ENCODE measurements around the gene IL17RC.
"Not testable (repeated sequence)": the region's sequence is repeated elsewhere in the genome, so short reads cannot be mapped to it uniquely, and the experiment has no call there.

IL17RC gene

GRCh38 chr3:9891072-9891622 is 25.8 kb upstream of the IL17RC start:
- DNase-seq (ENCODE audit: extremely low spot score, insufficient read length, low read depth), result no peak
- FAIRE-seq, result peak; percentile 59

DNA sequence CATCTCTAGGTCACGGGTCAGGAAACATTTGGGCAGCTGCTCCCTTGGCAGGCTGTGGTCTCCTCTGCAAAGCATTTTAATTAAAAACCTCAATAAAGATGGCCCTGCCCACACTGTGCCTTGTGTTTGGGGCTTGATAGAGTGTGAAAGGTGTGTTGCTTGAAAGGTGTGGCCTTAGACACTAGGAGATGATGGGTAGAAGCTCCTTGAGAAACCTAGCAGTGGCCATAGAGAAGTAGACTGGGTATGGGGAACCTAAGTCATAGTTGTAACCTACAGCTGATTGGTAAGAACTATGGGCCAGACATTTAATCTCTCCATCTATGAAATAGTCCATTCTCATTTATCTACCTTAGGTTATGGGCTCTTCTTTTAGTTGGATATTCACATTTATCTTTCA is 23.2 kb upstream of the IL17RC start:
- DNase-seq (ENCODE audit: extremely low spot score, insufficient read length, low read depth) (no peak), FAIRE-seq (no peak)

- DNase-seq (ENCODE audit: extremely low spot score, insufficient read length, low read depth); FAIRE-seq: not testable (repeated sequence)
These were observed 21.2 kb upstream of the IL17RC start for GRCh38 chr3:9895715-9896114.

GRCh38 chr3:9896755-9897407 is 20.0 kb upstream of the IL17RC start:
- DNase-seq (ENCODE audit: extremely low spot score, insufficient read length, low read depth); FAIRE-seq: not testable (repeated sequence)

GRCh38 chr3:9897408-9898372 is 19.2 kb upstream of the IL17RC start:
- peak; percentile 56 for FAIRE-seq
- no peak for DNase-seq (ENCODE audit: extremely low spot score, insufficient read length, low read depth)

- no peak for FAIRE-seq
- no peak for DNase-seq (ENCODE audit: extremely low spot score, insufficient read length, low read depth)
These were observed 18.2 kb upstream of the IL17RC start for GRCh38 chr3:9898467-9899241.

- no peak for FAIRE-seq
- DNase-seq (ENCODE audit: extremely low spot score, insufficient read length, low read depth), result no peak
These were observed 17.6 kb upstream of the IL17RC start for GRCh38 chr3:9899289-9899791.

GRCh38 chr3:9900965-9901415 is 15.9 kb upstream of the IL17RC start:
- not testable (repeated sequence) for FAIRE-seq; DNase-seq (ENCODE audit: extremely low spot score, insufficient read length, low read depth)

GRCh38 chr3:9901967-9902366 is 14.9 kb upstream of the IL17RC start:
- no peak for DNase-seq (ENCODE audit: extremely low spot score, insufficient read length, low read depth)
- no peak for FAIRE-seq

DNA sequence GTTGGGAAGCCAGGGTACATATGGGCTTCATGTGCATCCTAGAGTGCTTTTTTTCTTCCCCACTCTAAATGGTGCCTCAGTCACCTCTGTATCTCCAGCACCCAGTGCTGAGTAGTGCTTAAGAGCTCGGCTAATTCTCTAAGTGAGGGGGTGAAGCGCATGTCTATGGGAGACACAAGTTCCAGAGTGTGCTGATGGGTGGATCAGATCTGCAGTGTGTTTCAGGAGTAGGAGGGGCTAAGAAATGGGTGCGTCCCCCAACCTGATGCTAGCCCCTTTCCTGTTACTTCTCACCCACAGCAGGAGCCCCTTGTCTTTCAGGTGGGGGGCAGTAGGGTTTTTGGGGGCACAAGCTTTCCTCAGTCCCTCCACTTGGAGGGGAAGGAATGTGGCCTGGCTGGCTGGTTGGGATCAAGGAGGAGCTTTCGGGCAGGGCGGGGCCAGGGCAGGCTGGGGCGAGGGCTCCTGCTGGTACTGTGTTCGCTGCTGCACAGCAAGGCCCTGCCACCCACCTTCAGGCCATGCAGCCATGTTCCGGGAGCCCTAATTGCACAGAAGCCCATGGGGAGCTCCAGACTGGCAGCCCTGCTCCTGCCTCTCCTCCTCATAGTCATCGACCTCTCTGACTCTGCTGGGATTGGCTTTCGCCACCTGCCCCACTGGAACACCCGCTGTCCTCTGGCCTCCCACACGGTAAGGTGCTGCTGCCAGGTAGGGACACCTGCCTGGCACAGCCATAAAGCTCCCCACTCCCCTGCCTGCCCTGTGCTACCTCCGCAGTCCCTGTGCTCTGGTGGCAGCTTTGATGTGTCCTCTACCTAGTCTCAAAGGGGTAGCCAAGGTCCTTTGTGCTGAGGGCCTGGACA is 14.3 kb upstream of the IL17RC start, which contains the start of gene IL17RE:
IL17RE (plus strand) TSS at position 477 of the 866 bp plus-strand sequence; CDS start at position 562, 85 bp downstream.
- FAIRE-seq (no peak), DNase-seq (ENCODE audit: extremely low spot score, insufficient read length, low read depth) (no peak)

DNA sequence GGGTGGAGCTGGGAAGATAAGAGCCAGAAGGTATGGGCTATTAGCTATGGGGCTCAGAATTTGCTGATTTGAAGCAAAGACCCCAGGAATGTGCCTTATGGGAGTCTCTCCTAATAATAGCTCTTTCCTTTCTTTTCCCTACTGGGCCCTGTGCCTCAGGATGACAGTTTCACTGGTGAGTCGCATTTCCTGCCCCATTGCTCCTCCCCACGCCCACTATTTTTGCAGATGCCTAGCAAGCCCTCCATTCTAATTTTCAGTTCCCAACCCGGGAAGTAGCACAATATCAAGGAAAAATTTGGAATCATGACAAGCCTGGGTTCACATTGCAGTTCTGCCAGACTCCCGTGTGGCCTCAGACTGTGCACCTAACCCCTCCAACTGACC is 13.7 kb upstream of the IL17RC start:
- FAIRE-seq, result no peak
- no peak for DNase-seq (ENCODE audit: extremely low spot score, insufficient read length, low read depth)

DNA sequence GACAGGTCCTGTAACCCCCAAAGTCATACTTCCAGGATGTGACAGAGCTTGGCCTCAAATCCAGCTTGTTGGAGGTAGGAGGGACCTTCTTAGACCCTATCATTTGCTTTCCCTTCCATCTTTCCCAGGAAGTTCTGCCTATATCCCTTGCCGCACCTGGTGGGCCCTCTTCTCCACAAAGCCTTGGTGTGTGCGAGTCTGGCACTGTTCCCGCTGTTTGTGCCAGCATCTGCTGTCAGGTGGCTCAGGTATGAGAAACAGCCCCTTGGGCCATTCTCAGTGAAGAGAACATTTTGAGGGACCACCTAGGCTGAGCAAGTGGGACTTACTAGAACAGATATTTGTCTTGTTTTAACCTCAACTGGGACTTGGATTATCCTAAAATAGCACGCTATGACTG is 13.0 kb upstream of the IL17RC start:
- no peak for FAIRE-seq
- no peak for DNase-seq (ENCODE audit: extremely low spot score, insufficient read length, low read depth)

DNA sequence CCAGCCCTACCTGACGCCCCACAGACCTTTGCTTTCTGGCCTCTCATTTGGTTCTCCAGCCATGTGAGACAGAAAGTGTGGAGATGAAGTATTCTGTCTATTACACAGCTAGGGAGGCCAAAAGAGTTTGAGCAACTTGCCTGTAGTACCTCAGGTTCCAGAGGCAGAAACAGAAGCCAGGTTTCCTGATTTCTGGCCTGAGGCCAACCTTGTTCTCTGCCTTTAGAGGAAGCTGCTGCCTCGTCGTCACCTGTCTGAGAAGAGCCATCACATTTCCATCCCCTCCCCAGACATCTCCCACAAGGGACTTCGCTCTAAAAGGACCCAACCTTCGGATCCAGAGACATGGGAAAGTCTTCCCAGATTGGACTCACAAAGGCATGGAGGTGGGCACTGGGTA is 10.4 kb upstream of the IL17RC start:
- no peak for FAIRE-seq

DNA sequence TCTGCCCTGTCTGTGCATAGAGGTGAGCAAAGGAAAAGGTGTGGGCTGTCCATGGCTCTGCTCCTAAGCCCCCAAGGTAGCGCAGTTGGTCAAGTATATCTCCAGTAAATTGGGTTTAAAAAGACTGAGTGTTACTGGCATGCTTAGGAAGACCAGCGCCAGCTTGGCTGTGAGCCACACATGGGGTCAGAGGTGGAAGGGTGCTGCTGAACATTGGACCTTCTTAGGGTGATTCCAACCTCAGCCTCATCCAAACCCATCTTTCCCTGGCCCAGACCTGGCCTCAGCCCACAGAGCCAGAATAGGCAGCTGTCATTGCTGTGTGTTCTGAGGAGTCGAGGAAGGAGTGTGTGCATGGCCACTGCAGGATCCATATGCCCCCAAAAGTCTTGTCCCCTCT is 8.6 kb upstream of the IL17RC start:
- FAIRE-seq, result no peak

More for the DNA sequence above, 10.4 kb upstream of the IL17RC start:
- DNase-seq (ENCODE audit: extremely low spot score, insufficient read length, low read depth), result no peak

GRCh38 chr3:9909221-9910013 is 7.5 kb upstream of the IL17RC start:
- no peak for FAIRE-seq
- no peak for DNase-seq (ENCODE audit: extremely low spot score, insufficient read length, low read depth)

More for the DNA sequence above, 8.6 kb upstream of the IL17RC start:
- DNase-seq (ENCODE audit: extremely low spot score, insufficient read length, low read depth), result no peak

DNA sequence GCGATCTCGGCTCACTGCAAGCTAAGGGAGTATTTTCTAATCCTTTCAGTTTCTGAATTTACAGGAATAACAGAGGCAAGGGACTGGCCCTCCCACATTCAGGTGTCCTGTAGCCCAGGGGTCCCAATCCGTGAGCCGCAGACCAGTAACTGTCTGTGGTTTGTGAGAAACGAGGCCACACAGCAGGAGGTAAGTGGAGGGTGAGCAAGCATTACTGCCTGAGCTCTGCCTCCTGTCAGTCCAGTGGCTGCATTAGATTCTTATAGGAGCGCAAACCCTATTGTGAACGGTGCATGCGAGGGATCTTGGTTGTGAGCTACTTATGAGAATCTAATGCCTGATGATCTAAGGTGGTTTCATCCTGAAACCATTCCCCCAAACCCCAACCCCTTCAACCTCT is 5.0 kb upstream of the IL17RC start:
- DNase-seq (ENCODE audit: extremely low spot score, insufficient read length, low read depth) (no peak), FAIRE-seq (no peak)

DNA sequence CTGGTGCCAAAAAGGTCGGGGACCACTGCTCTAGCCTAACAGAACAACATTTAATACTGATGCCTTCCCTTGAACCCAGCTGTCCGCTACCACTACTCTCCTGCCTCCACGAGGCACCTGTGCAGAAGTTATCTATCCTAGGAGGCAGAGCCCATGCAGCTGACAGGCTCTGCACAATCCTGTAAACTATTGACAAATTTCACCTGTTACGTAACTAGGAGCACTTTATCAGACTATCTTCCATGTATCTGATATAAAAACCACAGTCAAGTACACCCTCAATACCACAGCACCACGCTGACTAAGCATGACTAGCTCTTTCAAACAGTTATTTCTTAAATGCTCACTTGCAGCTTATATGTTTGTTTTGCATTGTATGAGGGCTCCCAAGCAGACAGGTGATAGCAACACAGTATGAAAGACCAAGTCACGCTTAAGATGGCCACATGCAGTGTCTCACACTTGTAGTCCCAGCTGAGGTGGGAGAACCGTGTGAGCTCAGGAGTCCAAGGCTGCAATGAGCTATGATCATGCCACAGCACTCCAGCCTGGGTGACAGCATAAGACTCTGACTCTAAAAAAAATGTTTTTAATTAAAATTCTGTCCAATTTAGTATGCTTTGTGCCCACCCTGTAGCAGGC is 4.5 kb upstream of the IL17RC start:
- FAIRE-seq (no peak), DNase-seq (ENCODE audit: extremely low spot score, insufficient read length, low read depth) (no peak)

GRCh38 chr3:9913601-9914000 is 3.3 kb upstream of the IL17RC start:
- DNase-seq (ENCODE audit: extremely low spot score, insufficient read length, low read depth), result no peak
- FAIRE-seq, result no peak
